Transverse colon (tissue), 4 donors: ENCODE measurements around the gene HRAS. TPM values are rescaled to one million over a fixed set of nuclear protein-coding genes. Genes with fewer than 3 reads are reported as not detected.

Experiments used
- DNase-seq: peaks from one replicate; pipeline ENCODE4 v3.0.0-alpha.2; 2019
- H3K27ac ChIP-seq, 4 donors: fragments of 200-600 bp; sonication (generic); 2 replicates each; pipeline ENCODE4 v1.5.1; 2016 to 2018; ENCODE audit warnings: inconsistent platforms in 4 of 4
- H3K27me3 ChIP-seq: fragments of 200-600 bp; sonication (generic); 2 replicates; pipeline ENCODE4 v1.5.1; 2017; ENCODE audit warnings: inconsistent platforms
- H3K36me3 ChIP-seq, 4 donors: fragments of 200-600 bp; sonication (generic); 2 replicates each; pipeline ENCODE4 v1.5.1; 2017 to 2019; ENCODE audit warnings: inconsistent platforms in 4 of 4
- H3K4me1 ChIP-seq, 4 donors: fragments of 200-600 bp; sonication (generic); 2 replicates each; pipeline ENCODE4 v1.5.1; 2017 to 2020; ENCODE audit warnings: inconsistent platforms in 4 of 4
- H3K4me3 ChIP-seq, 4 donors: fragments of 200-600 bp; sonication (generic); 1 replicate in 1 of 4; 2 replicates in 3 of 4; pipeline versions ENCODE4 v1.5.1 to v1.6.1; 2017 to 2019; ENCODE audit warnings: inconsistent platforms in 4 of 4
- H3K9me3 ChIP-seq, 2 donors: fragments of 200-600 bp; sonication (generic); 2 replicates each; pipeline ENCODE4 v1.5.1; 2017 to 2019; ENCODE audit warnings: inconsistent platforms in 2 of 2
- CTCF ChIP-seq, 5 experiments: fragments of 200-600 bp in 3 of 5; fragments of 450-650 bp in 2 of 5; sonication (generic) in 3 of 5; IDR thresholded peaks; 1 replicate in 2 of 5; 2 replicates in 3 of 5; pipeline ENCODE4 v1.5.1; 2016 to 2017; ENCODE audit warnings: antibody characterized with exemption in 5 of 5, inconsistent platforms in 3 of 5, mild to moderate bottlenecking in 2 of 5, moderate library complexity in 1 of 5
- EP300 ChIP-seq: sonication (generic); formaldehyde crosslinking; IDR thresholded peaks from one replicate; pipeline ENCODE4 v1.6.1; 2017; ENCODE audit warnings: antibody characterized with exemption, low read depth
- POLR2A ChIP-seq: fragments of 450-650 bp; IDR thresholded peaks from one replicate; pipeline ENCODE4 v1.6.1; 2016; ENCODE audit warnings: antibody characterized with exemption, mild to moderate bottlenecking, moderate library complexity
- POLR2AphosphoS5 ChIP-seq, 3 donors: sonication (generic); formaldehyde crosslinking; IDR thresholded peaks; one replicate each; pipeline ENCODE4 v1.6.1; 2016; ENCODE audit warnings: antibody characterized with exemption in 3 of 3
- WGBS, 2 donors: methylation state at CpG; one replicate each; pipeline ENCODE4 v1.1.5; 2018; ENCODE audit warnings: low coverage in 1 of 2; 5-methylcytosine and 5-hydroxymethylcytosine counted together
- in situ Hi-C, 4 donors: fragments of 200-750 bp; cut with MboI; loops; one replicate each; pipeline versions ENCODE4 v1.15.0 to v1.15.1; 2017; ENCODE audit warnings: low sequenced_read_pairs in 3 of 4, low pct_ligation_motif_present in 1 of 4, low pct_unique_long_range_greater_than_20kb in 1 of 4
- intact Hi-C: fragments of 100-400 bp; cut with DNase I; formaldehyde crosslinking; loops from one replicate; pipeline ENCODE4 v1.15.1; 2023; ENCODE audit warnings: low total_unique reads
- total RNA-seq, 4 donors: library from RNA; depleted of rRNA; stranded (reverse); fragments of >200 nt; gene quantifications; one replicate each; pipeline ENCODE4 v1.1.0, GENCODE V29; 2016

Gene HRAS
- total RNA-seq, 4 donors from 2014 or later = 31.0 to 57.1 (median 33.9) TPM

GRCh38 chr11:539971-540481 is 4.7 kb upstream of the HRAS start:
- no peaks in the 10 kb centered on the region for H3K9me3 ChIP-seq
- no peaks in the 10 kb centered on the region for H3K36me3 ChIP-seq
- H3K4me1 ChIP-seq = peaks cover 0 to 29% (median 25%) of the 10 kb centered on the region in 4 donors
- no peak overlapping the region for H3K27ac ChIP-seq
- TF ChIP-seq POLR2A (no peak), EP300 (no peak), CTCF (IDR thresholded peaks at IDR 0.05) (no peak), POLR2AphosphoS5 (IDR thresholded peaks at IDR 0.05) (no peak)
- H3K4me3 ChIP-seq = no peak overlapping the region
- peaks cover 2% of the 10 kb centered on the region for H3K27me3 ChIP-seq
- in situ Hi-C loops (no loop called here), intact Hi-C loops (no loop called here)
- no peak for DNase-seq
- WGBS, 2 donors = 93% methylated on average over 7 of the region's 8 CpGs; no CpG with 5 or more reads in 1 of the 2 donors

GRCh38 chr11:538431-539051 is 3.2 kb upstream of the HRAS start:
- no peak overlapping the region for H3K27ac ChIP-seq
- peaks cover 2% of the 10 kb centered on the region for H3K27me3 ChIP-seq
- no peaks in the 10 kb centered on the region for H3K36me3 ChIP-seq
- 91% methylated on average over 20 of the region's 20 CpGs; no CpG with 5 or more reads in 1 of the 2 donors for WGBS, 2 donors
- no peak overlapping the region for H3K4me3 ChIP-seq
- no peaks in the 10 kb centered on the region for H3K9me3 ChIP-seq
- intact Hi-C loops = no loop called here
- no peak for TF ChIP-seq CTCF (IDR thresholded peaks at IDR 0.05)
- TF ChIP-seq POLR2A = no peak
- TF ChIP-seq EP300 = no peak
- in situ Hi-C loops = no loop called here
- peaks cover 10 to 35% (median 34%) of the 10 kb centered on the region in 4 donors for H3K4me1 ChIP-seq
- DNase-seq = no peak

GRCh38 chr11:537622-538430 is 2.5 kb upstream of the HRAS start:
- Histone ChIP-seq H3K4me1 (peaks cover 11 to 37% (median 35%) of the 10 kb centered on the region in 4 donors), H3K36me3 (no peaks in the 10 kb centered on the region), H3K27me3 (peaks cover 2% of the 10 kb centered on the region), H3K9me3 (no peaks in the 10 kb centered on the region), H3K27ac (peak overlapping the region; percentile 87 to 95 (median 92)), H3K4me3 (peak overlapping the region in 3 of 4 donors; percentile 18 to 95 (median 83))
- in situ Hi-C loops = no loop called here
- intact Hi-C loops = no loop called here
- TF ChIP-seq POLR2A (no peak), EP300 (no peak)
- no peak for DNase-seq
- 65% methylated on average over 10 of the region's 19 CpGs; no CpG with 5 or more reads in 1 of the 2 donors for WGBS, 2 donors

- H3K4me3 ChIP-seq = peak within 1 kb of the TSS; percentile 4 to 95 (median 50)
- peaks cover 2% of the 10 kb centered on the region for H3K27me3 ChIP-seq
- whole genome bisulfite sequencing, 2 donors = 0 to 2% methylated on average over 19 to 21 of the region's 93 CpGs
- peaks cover 11 to 37% (median 35%) of the 10 kb centered on the region in 4 donors for H3K4me1 ChIP-seq
- in situ Hi-C loops = no loop called here
- intact Hi-C loops = no loop called here
- no peaks in the 10 kb centered on the region for H3K36me3 ChIP-seq
- DNase-seq = peak; percentile 93
- TF ChIP-seq POLR2A (peak; percentile 39), EP300 (no peak), POLR2AphosphoS5 (IDR thresholded peaks at IDR 0.05) (peak; percentile 25 to 71 (median 59)), CTCF (IDR thresholded peaks at IDR 0.05) (peak in 1 of 5 experiments; percentile 7)
- H3K9me3 ChIP-seq = no peaks in the 10 kb centered on the region
- H3K27ac ChIP-seq = peak within 1 kb of the TSS; percentile 87 to 95 (median 92)
Observed at GRCh38 chr11:536841-537621, 1.7 kb upstream of the HRAS start, which contains the start of gene LRRC56. LRRC56 (plus strand) TSS chr11:537527; CDS start chr11:540685, 3,158 bp downstream.
